RWPE1 (cell line): ENCODE data around the gene SLC7A8.
A peak's percentile ranks its signal among the peaks of the same experiment; 100 is the strongest.

ENCODE experiments used
- CTCF ChIA-PET: fragments of 350-600 bp; sonication (Branson Sonifier 250); formaldehyde crosslinking; extraction: SDS; loops from one replicate; lab custom pipeline; 2021; lab: Yijun Ruan, JAX
- POLR2A ChIA-PET: fragments of 400-600 bp; formaldehyde crosslinking; extraction: SDS; loops from one replicate; lab custom pipeline; 2020; ENCODE audit warnings: antibody characterized with exemption; ENCODE audit not compliant: low non-redundant PET; lab: Yijun Ruan, JAX
- DNase-seq: peaks from one replicate; pipeline ENCODE4 v3.0.0; 2012; ENCODE audit warnings: low spot score
- H3K27ac ChIP-seq: fragments of 450-650 bp; 2 replicates; pipeline ENCODE4 v1.5.1; 2017
- CTCF ChIP-seq: fragments of 450-650 bp; conservative IDR thresholded peaks from 2 replicates; pipeline ENCODE4 v1.5.1; 2017; ENCODE audit warnings: low read depth, mild to moderate bottlenecking

The SLC7A8 gene

GRCh38 chr14:23139874-23140273 lies 43.6 kb downstream of the SLC7A8 start:
- TF ChIP-seq CTCF = no peak
- POLR2A ChIA-PET = no interaction called here
- CTCF ChIA-PET = no interaction called here
- DNase-seq = no peak
- H3K27ac ChIP-seq = peak overlapping the region; percentile 93

- ChIA-PET CTCF (interaction anchor here (0.7 kb wide), 1 partner anchor 16 kb away, joined by 6 read pairs; no protein-coding TSS in a partner anchor), POLR2A (interaction anchor here (0.7 to 0.8 kb wide), 2 partner anchors 17 to 44 kb away, joined by 4 to 5 read pairs; no protein-coding TSS in a partner anchor)
These were observed 45.5 kb downstream of the SLC7A8 start for GRCh38 chr14:23137813-23138535.

GRCh38 chr14:23137192-23137812 lies 46.2 kb downstream of the SLC7A8 start:
- ChIA-PET POLR2A (no interaction called here), CTCF (interaction anchor here (0.6 to 1.7 kb wide), 3 partner anchors 16 to 162 kb away, joined by 3 to 6 read pairs (median 4); no protein-coding TSS in a partner anchor)
- DNase-seq = peak; percentile 52
- peak overlapping the region; percentile 93 for H3K27ac ChIP-seq
- TF ChIP-seq CTCF = no peak

More at GRCh38 chr14:23137813-23138535, 45.5 kb downstream of the SLC7A8 start:
- DNase-seq = peak; percentile 73
- peak overlapping the region; percentile 93 for H3K27ac ChIP-seq
- TF ChIP-seq CTCF = no peak

GRCh38 chr14:23136566-23137133 lies 46.8 kb downstream of the SLC7A8 start:
- H3K27ac ChIP-seq = peak overlapping the region; percentile 93
- ChIA-PET POLR2A (no interaction called here), CTCF (interaction anchor here (0.6 to 1.7 kb wide), 2 partner anchors 36 to 163 kb away, joined by 3 to 4 read pairs; no protein-coding TSS in a partner anchor)
- TF ChIP-seq CTCF = no peak
- no peak for DNase-seq

GRCh38 chr14:23132970-23133369 lies 50.5 kb downstream of the SLC7A8 start:
- POLR2A ChIA-PET = no interaction called here
- DNase-seq = no peak
- CTCF ChIA-PET = interaction anchor here (1.3 kb wide), 1 partner anchor 12 kb away, joined by 4 read pairs; no protein-coding TSS in a partner anchor

More at GRCh38 chr14:23132970-23133369, 50.5 kb downstream of the SLC7A8 start:
- TF ChIP-seq CTCF = no peak
- peak overlapping the region; percentile 79 for H3K27ac ChIP-seq
